HPDE6-E6E7 (cell line): ENCODE measurements around the gene SAMD4A.

ENCODE experiments used
- DNase-seq: peaks from one replicate; pipeline ENCODE4 v3.0.0; 2011; ENCODE audit warnings: missing footprints; ENCODE audit errors: extremely low spot score

Gene SAMD4A

DNA sequence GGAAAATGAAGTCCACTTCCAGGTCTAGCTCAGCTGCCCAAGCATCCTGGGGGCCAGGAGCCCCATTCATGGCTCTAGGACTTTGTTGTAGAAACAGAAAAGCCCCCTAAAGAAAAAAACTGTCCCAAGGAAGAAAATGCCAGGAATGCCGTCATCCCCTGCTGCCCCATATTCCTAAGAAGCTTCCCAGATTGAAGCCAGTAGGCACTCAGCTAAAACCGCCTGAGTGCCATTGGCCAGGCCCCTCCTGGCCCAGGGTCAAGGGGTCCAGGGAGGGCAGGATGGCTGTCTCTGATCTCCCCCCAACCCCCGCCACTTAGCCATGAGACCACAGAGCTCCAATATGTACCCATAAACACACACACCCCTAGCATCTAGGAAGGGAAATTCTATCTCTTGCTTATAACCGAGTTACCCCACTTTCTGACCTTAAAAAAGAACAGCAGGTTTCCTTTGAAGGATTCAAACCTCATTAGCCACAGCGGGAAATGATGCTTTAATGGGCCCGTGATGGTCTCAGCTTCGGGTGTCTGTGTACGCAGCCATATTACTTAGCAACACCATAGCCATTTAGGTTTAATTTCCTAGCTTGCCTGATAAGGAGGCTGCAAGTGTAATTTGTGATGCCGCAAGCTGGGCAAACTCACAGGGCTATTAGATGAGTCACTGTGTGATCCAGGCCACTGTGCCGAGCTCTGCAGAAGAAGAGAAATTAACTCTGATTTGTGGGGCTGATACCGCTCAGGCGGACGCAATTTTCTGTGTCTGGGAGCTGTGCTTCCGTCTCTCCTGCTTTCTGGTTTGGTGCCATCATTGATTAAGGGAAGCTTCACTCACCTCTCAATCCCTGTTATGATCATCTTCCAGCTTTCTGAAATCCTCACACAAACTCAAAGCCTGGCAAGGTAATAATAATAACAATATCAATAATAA lies 251.5 kb downstream of the SAMD4A start:
- DNase-seq = no peak

DNA sequence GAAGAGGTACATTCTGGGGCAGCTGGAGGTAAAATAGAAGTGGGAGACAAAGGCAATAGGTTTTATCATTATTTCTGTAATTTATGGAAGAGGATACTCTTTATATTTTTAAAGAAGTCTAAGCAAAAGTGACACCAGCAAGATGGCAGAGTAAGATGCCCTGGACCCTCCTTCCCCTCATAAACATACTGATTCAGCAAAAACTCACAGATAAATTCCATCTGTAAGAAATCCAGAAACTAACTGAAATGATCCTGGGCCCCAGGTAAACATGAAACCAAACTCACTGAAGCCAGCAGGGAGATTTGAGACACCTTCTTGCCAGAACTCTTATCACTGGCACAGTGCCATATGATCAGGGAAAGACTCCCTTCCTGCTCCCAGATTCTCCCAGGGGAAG lies 255.8 kb downstream of the SAMD4A start:
- DNase-seq = no peak

DNA sequence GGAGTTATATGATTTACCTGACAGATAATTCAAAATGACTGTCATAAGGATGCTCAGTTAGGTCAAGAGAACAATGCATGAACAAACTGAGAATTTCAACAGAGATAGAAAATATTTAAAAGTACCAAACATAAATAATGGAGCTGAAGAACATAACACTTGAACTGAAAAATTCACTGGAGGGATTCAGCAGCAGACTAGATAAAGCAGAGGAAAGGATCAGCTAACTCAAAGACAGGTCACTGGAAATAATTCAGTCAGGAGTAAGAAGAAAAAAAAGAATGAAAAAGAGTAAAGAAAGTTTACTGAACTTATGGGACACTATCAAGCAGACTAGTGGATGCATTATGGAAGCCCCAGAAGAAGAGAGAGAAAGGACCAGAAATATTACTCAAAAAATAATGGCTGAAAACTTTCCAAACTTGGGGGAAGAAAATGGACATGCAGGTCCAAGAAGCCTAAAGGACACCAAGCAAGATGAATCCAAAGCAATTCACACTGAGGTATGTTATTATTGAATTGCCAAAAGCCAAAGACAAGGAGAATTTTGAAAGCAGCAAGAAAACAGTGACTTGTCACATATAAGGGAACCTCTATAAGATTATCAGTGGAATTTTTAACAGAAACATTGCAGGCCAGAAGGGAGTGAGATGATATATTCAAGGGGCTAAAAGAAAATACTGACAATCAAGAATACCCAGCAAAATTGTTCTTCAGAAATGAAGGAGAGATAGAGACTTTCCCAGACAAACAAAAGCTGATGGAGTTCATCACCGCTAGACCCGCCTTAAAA lies 257.0 kb downstream of the SAMD4A start:
- no peak for DNase-seq

DNA sequence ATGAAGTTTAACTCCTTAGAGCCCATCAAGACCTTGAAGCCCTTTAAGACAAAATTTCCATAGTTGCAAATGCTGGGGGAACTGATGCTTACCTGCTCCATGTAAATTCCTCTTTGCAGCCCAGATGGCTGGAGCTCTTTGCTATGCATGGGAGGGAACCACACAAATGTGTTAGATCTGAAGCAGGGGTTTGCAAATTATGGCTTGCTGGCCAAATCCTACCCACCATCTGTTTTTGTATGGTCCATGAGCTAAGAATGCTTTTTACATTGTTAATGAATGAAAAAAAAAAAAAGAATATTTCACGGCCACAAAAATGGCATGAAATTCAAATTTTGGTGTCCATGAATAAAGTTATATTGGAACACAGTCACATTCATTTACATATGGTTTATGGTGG lies 261.1 kb downstream of the SAMD4A start:
- no peak for DNase-seq

DNA sequence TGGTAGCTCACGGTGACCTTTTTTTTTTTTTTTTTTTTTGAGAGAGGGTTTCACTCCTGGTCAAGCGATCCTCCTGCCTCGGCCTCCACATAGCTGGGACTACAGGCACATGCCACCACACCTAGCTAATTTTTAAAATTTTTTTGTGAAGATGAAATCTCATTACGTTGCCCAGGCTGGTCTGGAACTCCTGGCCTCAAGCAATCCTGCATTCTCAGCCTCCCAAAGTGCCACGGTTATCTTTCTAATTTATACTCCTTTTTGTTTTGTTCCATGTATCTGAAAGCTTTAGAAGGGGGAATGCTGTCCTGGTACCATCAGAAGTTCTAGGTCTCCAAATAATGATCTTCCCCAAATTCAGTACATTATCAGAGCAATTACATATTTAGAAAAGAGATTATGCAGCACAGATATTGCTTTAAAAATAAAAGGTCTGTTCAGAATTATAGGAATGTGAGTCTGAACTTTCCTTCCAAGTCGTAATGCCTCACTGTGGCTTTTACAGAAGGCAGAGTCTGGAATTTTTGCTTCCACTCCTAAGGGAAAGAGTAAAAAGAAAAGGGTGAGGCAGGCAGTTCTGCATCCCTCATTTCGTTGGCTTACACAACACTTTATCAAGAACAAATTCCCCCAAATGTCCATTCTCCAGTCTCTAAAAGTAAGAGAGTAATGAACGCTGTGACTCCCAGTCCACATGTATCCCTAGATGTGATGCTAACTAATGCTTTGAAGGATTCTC lies 262.7 kb downstream of the SAMD4A start:
- no peak for DNase-seq

DNA sequence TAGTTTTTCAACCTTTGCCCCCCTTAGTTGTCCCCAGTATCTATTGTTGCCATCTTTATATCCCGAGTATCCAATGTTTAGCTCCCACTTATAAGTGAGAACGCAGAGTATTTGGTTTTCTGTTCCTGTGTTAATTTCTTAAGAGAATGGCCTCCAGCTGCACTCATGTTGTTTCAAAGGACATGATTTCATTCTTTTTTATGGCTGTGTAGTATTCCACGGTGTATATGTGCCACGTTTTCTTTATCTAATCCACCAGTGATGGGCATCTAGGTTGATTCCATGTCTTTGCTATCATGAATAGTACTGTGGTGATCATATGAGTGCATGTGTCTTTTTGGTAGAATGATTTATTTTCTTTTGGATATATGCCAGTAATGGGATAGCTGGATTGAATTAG lies 263.7 kb downstream of the SAMD4A start:
- no peak for DNase-seq

DNA sequence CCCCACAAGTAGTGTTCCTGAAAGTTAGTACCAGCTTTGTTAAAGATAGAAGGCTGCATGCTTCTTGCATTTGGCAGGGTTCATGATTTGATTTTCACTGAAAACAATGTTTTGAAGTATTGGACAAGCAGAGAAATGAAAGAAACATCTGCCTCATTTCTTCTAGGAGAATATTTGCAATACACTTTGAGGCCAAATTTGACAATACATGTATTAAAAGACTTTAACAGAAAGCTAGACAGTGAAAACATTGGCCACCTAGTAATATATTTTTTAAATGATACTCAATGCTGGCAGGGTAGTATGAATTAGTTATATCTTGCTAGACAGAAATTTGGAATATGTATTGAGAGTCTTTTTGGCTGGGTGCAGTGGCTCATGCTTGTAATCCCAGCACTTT lies 267.2 kb downstream of the SAMD4A start:
- no peak for DNase-seq

DNA sequence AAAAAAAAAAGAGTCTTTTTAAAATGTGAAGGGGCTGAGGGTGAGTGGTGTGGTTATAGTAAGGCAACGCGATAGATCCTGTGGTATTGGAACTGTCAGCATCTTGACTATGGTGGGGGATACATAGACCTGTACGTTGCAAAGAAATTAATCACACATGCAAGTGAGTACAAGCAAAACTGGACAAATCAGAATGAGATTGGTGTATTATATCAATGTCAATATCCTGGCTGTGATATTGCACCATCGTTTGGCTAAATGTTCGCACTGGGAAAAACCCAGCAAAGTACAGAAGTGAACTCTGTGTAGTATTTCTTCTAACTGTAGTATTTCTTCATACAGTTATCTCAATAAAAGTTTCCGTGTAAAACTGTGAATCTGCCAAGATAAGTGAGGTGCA lies 267.8 kb downstream of the SAMD4A start:
- no peak for DNase-seq

DNA sequence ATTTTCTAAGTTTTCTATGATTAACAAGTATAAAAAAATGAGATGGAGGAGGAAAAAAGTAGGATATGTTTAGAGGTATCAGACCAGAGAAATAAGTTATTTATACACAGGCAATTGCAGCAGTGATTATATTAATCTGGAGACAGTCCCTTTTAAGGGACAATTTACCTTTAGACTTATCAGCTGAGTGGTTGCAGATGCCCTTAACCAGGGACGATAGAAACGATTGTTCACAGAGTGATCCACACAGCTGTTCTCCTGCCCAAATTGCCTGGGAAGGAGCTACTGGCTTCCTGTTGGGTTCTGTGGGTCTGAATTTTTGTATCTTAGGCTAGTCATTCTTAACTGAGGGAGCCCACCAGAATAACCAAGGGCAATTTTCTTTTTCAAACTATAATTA lies 269.3 kb downstream of the SAMD4A start:
- DNase-seq = no peak

DNA sequence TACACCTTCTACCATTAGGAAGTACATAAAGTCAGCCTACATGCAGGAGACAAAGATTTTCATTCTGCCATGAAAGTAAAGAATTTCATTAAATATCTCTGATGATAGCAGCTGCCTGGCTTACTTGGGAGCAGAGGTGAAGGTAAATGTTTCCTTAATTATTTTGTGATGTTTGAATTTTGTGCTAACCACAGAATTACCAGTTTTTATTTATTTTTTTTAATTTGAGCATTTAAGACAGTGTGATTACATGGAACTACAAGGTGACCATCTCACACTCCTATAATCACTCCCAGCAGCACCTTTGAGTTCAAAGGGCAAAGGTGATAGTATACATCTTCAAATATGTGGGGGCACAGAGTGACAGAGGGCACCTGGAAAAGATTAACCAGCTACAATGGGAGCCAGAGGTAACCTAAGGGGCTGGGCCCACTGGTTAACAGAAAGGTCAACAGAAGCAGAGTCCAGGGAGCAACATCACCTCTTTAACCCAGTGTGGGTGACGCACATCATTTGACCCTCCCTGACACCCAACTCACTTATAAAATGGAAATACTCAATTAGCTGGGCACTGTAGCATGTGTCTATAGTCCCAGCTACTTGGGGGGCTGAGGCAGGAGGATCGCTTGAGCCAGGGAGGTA lies 270.7 kb downstream of the SAMD4A start:
- DNase-seq = no peak

DNA sequence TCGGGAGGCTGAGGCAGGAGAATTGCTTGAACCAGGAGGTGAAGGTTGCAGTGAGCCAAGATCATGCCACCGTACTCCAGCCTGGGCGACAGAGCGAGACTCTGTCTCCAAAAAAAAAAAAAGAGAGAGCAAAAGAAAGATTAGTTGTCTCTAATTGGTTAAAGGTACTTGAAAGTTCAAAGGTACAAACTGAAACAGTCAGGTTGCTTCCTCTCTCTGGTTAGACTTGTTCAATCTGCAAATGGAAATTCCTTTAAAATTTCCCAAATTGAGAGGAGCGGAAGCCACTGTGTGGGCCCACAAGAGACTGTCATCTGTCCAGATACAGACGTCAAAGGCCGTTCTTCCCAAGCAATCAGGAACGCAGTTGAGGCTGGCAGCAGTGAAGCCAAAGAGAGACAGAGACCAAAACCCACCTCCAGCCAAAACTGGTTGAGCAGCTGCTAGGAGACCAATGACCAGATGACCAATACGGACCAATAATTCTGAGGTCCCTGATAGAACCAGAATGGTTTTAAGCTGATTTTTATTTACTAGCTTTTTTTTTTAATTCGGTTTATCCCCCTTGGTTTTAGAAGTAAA lies 272.1 kb downstream of the SAMD4A start:
- no peak for DNase-seq

DNA sequence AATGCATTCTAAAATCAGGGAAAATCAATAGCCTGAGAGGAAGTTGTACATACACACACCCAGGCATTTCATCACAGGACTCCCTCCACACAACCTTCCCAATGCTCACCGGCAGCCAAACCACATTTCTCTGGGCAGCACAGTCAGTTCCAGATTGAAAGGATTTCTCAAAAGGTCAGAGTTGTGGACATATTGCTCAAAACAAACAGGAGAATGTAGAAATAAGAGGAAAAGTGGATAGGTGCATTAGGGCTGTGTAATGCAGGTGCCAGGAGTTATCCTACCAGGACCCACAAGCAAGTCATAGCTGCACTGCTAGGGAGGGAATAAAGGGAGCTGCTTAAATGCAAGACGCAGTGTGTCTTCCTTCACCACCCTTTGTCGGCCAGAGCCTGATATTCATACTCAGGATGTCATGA lies 272.8 kb downstream of the SAMD4A start:
- no peak for DNase-seq

DNA sequence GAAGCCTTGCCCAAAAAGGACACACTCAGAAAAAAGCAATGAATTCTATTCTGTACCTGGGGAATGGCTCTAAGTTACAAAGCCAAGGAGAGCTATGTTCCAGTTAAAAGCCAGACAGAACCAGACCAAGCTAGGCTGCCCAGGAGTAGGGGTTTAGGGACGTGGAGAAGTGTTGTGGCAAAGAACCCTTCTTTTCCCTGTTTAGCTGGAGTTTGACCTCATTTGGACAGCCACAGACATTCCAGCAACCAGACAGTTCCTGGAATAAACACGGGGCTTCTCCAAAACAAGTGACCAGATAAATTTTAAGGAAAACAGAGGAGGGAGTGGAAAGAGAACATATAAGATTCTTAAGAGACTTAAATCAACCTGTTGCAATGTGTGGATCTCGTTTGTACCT lies 273.4 kb downstream of the SAMD4A start:
- DNase-seq = no peak

DNA sequence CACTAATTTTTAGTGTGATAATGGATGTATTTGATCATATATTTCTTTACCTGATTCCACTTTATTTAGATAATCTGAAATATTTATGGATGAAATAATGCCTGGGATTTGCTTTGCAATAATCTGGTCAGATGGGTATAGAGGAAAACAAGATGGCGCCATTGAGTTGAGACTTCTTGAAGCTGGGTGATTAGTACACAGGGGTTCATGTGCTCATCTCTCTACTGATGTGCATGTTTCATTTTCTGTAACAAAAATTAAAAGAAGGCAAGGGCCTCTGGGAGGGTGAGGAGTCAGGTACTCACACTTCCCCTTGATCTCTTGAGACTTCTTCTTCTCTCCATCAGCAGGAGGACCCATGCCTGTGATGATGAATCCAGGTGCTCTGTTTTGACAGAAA lies 273.9 kb downstream of the SAMD4A start:
- no peak for DNase-seq
